HG03045 (cell line): Measurements from ENCODE around the gene RAD51C.
"Not testable (repeated sequence)": the region's sequence is repeated elsewhere in the genome, so short reads cannot be mapped to it uniquely, and the experiment has no call there.

Source experiments
- ATAC-seq: cut with Tn5 transposase; IDR thresholded peaks from one replicate; pipeline ENCODE4 v1.9.1; 2021; ENCODE audit warnings: mild to moderate bottlenecking, moderate library complexity; ENCODE audit not compliant: unreplicated experiment

RAD51C gene

DNA sequence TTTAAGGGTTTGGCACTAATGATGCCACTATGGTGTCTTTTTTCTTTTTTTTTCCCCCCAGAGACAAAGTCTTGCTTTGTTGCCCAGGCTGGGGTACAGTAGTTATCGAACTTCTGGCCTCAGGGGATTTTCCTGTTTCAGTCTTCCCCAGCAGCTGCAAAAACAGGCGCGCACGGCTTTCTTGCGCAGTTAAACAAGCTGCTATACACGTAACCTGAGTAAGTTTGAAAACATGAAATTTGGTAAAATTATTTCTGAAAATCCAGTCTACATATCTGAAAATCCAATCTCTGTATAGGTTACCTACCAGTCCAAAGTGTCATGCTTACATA is 12.4 kb upstream of the RAD51C start:
- ATAC-seq, result no peak

DNA sequence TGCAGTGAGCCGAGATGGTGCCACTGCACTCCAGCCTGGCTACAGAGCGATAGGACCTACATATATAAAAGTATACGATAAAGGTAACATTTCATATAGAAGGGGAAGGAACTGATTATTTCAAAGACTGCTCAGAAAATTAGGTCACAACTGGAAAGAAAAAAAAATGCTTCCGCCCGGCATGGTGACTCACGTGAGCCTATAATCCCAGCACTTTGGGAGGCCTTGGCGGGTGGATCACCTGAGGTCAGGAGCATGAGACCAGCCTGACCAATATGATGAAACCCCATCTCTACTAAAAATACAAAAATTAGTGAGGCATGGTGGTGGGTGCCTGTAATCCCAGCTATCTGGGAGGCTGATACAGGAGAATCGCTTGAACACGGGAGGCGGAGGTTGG is 8.4 kb upstream of the RAD51C start:
- ATAC-seq, result no peak

DNA sequence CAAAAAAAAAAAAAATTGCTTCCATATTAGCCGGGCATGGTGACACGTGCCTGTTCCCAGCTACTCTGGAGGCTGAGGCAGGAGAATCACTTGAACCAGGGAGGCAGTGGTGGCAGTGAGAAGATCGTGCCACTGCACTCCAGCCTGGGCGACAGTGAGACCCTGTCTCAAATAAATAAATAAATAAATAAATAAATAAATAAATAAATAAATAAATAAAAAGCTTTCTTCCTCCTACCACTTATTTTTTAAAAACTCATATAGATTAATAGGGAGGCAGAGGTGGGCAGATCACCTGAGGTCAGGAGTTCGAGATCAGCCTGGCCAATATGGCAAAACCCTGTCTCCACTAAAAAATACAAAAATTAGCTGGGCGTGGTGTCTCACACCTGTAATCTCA is 7.9 kb upstream of the RAD51C start:
- not testable (repeated sequence) for ATAC-seq

DNA sequence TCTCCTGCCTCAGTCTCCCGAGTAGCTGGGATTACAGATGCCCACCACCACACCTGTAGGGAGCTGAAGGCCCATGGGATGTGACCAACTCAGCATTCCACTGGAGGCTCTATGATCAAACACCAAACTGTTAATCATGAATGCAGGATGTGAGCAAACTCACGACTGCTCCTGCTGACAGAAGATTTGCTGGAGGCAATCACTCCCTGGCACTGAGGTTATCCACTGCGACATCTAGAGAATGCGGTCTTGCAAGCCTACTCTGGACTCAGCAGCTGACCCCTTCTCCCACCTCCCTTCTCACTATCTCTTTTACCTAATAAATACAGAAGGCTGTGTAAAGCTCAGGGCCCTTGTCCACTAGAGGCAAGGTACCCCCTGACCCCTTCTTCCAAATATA is 5.4 kb upstream of the RAD51C start:
- no peak for ATAC-seq

DNA sequence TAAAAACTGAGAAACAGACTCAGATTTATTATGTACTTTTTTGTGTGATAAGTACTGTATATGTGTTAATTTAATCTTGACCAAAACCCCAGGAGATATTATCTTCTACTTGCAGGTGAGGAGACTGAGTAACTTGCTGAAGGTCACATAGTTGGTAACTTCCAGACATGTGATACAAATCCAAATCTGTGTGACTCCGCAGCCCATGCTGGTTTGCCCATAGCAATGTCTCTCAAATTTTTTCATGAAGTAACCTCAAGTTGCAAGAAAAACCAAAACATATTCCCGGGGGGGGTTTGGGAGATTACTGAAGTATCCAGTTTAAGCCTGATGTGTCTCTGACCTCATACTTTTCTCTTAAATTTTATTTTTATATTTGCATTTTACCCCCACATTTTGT is 3.9 kb upstream of the RAD51C start:
- ATAC-seq, result no peak

DNA sequence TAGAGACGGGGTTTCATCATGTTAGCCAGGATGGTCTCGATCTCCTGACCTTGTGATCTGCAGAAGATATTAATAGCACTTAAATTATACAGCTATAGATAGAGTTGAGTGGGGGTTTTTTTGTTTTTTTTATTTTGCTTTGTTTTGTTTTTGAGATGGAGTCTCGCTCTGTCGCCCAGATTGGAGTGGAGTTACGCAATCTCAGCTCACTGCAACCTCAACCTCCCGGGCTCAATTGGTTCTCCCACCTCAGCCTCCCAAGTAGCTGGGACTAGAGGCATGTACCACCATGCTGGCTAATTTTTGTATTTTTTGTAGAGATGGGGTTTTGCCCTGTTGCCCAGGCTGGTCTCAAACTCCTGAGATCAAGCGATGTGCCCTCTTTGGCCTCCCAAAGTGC is 2.4 kb upstream of the RAD51C start:
- not testable (repeated sequence) for ATAC-seq

DNA sequence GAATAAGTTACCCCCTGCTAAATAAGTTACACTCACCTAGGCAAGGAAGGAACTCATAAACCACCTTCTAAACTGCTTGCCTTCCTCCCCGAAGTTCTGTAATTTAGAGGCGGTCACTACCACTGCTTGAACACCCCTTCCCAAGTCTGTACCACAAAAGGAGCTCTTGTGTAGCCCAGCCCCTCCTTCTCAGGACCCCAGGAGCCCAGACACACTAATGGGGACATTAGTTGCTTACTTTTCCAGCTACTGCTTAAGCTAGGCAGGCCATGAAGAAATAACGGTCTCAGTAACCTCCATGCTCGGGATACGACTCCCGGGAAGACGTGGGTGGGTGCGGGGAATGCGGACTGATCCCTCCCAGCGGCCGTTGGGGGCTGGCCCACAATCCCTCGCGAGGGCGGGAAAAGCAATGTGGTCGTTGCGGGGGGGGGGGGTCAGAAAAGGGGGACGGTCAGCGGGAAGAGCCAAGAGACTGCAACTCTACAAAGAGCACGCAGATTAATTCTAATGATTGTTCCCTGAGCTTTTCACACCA is 632 bp upstream of the RAD51C start, which contains the start of gene TEX14:
Gene TEX14 (minus strand): TSS at position 345 of the 538 bp plus-strand sequence. CDS start 40,044 bp downstream, outside the sequence.
- no peak for ATAC-seq

DNA sequence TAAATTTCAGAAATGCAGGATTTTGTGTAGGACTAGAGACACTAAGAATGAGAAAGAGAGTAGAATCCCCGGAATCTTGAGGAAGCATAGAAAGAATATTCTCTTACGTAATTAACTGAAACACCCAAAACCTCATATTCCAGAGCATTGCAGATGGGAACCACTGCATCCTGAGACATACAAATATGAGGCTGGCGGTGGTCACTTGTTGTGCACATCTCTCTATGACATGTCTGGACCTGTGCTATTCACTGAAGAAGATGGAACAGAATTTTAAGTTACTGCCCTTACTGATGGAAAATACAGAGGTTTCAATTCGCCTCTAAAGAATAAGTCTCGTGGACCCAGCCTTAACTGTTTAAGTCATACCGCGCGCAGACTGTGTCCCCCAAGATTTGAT is 806 bp downstream of the RAD51C start:
- ATAC-seq, result no peak

DNA sequence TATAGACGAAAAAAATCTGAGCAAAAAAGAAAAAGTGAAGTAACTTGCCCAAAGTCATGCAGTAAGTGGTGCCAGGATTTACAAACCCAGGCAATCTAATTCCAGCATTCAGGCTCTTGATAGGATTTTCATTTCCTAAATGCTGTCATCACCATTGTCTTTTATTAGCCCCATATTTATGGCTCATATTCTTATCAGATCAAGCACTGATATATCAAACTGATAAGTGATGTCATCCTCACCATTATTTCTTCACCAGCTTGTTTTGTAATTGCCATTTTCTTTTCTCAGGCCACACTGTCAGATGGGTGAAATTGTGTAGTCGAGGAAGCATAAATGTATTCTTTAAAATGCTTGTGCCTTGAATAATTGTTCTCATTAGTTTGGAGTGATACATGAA is 1.3 kb downstream of the RAD51C start:
- no peak for ATAC-seq

DNA sequence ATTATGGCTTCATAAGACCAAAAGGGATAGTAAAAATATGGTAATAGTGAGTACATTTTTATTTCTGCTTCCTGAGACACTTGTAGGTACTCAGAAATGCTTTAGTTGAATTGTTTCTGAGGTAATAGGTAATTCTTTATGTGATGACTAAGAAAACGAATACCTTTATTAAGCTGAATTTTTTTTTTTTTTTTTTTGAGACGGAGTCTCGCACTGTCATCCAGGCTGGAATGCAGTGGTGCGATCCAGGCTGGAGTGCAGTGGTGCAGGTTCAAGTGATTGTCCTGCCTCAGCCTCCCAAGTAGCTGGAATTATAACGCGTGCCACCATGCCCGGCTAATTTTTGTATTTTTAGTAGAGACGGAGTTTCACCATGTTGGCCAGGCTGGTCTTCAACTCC is 1.9 kb downstream of the RAD51C start:
- ATAC-seq, result no peak

DNA sequence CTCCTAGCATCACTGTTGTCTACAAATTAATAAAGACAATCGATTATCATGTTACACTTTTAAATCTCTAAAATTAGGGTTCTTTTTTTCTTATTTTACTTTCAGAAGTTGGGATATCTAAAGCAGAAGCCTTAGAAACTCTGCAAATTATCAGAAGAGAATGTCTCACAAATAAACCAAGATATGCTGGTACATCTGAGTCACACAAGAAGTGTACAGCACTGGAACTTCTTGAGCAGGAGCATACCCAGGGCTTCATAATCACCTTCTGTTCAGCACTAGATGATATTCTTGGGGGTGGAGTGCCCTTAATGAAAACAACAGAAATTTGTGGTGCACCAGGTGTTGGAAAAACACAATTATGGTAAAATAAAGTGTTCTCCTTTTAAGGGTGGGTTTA is 2.4 kb downstream of the RAD51C start:
- no peak for ATAC-seq

DNA sequence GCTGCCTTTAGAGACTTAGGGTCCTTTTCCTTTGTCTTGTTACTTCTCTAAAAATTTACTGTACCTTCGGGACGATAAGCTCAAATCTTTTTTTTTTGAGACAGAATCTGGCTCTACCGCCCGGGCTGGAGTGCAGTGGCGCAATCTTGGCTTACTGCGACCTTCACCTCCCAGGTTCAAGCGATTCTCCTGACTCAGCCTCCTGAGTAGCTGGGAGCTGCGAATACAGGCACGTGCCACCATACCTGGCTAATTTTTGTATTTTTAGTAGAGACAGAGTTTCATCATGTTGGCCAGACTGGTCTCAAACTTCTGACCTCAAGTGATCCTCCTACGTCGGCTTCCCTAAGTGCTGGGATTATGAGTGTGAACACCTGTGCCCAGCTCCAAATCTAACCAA is 7.4 kb downstream of the RAD51C start:
- ATAC-seq, result no peak

DNA sequence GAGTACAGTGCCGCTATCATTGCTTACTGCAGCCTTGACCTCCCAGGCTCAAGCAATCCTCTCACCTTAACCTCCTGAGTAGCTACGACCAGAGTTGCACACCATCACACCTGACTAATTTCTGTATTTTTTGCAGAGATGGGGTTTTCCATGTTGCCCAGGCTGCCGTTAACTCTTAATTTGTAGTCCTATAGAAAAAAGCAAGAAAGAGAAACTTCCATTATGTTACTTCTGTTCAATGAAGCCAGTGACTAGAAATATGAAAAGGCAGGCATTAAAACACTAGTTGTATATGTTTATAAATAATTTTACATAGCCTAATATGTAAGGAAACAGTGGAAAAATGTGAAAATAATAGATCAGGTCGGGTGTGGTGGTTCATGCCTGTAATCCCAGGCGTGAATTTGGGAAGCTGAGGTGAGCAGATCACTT is 9.7 kb downstream of the RAD51C start:
- no peak for ATAC-seq

DNA sequence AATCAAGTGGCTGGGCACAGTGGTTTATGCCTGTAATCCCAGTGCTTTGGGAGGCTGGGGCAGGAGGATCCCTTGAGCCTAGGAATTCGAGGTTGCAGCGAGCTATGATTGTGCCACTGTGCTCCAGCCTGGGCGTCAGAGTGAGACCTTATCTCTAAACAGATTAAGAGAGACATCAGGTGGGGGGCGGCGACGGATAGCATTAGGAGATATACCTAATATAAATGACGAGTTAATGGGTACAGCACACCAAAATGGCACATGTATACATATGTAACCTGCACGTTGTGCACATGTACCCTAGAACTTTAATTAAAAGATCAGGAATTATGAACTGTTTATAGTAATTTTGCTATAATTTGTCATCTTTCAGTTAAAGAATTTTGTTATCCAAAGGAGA is 10.3 kb downstream of the RAD51C start:
- no peak for ATAC-seq

DNA sequence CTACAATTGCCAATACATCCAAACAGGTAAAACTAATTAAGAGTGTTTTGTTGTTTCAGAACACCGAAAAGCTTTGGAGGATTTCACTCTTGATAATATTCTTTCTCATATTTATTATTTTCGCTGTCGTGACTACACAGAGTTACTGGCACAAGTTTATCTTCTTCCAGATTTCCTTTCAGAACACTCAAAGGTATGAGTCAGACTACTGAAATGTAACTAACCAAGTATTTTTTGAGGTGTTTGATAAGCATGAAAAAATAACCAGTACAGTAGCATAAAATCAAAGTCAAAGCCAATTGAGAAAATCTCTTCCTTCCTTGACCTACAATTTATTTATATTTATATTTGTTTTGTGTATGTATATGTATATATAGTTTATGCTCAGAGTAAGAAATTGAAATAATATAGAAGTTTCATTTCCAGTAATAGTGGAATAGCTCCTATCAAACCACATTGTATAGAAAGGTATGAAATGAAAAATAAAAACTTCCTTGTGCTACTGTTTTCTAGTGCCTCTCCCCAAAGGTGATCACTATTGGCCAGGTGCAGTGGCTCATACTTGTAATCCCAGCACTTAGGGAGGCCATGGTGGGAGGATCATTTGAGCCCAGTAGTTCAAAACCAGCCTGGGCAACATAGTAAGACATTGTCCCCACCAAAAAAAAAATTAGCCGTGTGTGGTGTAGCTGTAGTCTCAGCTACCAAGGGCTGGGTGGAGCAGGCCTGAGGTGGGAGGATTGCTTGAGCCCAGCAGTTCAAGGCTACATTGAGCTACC is 10.9 kb downstream of the RAD51C start:
- no peak for ATAC-seq

DNA sequence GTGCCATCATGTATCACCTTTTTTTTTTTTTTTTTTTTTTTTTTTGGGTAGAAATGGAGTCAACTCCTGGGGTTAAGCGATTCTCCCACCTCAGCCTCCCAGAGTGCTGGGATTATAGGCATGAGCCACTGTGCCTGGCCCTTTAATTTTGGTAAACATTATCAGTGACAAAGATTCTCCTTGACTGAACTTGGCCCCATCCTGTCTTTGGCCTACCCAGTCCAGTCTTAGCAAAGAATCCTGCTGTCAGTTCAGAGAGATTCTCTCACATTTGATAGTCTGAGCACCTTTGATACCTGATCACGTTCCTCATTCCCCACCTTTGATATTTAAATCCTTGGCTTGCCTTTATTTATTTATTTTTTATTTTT is 11.5 kb downstream of the RAD51C start:
- no peak for ATAC-seq

DNA sequence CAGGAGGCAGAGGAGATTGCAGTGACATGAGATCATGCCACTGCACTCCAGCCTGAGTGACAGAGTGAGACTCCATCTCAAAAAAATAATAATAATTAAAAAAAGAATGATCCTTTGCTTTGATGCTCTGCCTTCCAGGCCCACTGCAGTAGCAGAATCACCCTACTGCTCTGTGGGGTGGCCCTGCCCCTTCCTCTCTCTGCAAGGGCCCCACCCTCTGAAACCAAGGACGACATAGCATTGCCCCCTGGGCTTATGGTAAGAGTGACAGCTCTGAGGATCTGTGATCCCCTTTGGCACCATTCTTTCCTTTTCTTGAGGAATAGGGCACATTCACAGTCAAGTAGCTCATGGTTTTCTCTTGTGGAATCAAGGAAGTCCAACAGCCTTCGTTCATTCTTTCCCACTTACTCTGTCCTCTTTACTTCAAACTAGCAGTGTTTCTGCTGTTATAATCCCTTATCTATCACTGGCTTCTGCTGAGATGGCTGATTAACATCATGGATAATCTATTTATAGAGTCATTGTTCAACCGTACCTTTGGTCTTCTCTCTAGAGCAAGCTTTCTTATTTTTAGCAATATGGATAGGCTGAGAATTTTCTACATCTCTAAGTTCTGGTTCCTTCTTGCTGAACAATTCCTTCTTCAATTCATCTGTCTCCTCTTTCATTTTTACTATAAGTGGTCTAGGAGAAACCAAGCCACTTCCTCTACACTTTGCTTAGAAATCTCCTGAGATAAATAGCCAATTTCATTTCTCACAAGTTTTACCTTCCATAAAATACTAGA is 14.1 kb downstream of the RAD51C start:
- no peak for ATAC-seq

DNA sequence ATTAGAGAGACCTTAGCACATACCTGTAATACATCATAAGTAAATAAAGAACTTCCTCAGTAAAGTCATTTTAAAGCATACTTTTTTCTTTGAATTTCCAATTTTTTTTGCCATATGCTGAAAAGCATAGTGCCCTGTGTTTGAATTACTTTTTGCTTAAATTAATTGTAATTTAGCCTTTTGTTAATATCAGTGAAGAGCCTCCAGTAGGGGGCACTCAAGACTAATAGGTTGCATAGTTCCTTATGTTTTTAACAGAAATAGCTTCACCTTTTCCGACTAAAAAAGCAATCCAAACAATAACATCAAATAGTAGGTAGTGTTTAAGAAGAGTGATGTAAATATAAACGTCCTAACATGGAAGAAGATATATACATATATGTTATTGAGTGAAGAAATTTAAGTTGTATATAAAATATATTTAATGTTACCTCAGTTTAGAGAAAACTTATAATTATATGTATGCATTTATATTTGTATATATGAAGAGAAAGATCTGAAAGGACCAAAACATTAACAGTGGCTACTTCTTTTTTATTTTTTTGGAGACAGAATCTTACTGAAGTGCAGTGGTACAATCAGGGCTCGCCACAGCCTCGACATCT is 18.6 kb downstream of the RAD51C start:
- no peak for ATAC-seq

DNA sequence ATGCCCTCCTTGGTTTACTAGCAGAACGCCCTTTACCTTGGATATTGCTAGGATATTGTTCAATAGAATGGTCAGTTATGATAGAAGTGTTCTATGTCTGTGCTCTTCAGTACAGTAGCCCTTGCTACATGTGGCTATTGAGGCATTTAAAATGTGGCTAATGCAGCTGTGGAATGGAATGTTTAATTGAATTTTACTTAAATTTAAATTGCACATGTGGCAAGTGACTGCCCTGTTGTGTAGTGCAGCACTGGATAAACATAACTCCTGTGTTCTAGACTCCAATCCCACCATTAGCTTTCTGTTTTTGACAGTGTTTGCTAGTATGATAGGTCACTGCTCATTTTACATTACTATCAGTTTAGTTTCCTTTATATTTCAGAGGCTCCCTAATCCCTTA is 29.9 kb downstream of the RAD51C start:
- no peak for ATAC-seq

DNA sequence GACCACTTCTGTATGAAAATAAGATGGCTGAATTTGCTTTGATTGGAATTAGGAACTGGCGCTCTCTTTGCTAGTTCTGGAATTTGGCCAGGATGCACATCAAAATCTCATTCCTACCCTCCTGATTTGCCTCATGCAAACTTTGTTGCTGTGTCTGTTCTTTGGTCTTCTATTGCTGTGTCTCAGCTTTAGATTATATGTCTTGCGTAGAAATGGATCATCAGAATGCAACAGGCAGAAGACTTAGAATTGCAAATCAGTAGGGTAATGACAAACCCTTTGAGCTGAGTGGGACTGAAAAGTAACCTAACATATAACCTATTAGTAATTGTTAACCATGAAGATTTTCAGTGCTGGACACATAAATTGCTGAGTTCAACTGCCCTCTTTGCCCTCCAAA is 30.3 kb downstream of the RAD51C start:
- ATAC-seq, result no peak

DNA sequence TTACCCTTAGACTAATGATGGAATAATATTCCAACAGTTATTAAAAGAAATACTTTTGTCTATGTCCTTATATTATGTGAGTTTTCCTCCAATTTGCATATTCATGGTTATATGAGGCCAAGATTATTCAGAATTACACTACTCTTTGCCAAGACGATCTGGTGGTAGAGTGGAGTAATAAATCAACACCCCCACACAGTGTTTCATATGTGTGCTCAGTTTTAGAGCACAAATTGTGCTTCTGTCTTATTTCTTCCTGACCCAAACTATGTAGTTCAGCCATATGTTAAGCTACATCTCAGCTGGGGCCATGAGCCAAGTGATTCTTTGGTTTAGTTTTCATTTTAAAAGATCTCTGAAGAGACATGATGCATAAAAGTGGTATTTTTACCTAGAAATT is 36.4 kb downstream of the RAD51C start:
- ATAC-seq, result no peak

DNA sequence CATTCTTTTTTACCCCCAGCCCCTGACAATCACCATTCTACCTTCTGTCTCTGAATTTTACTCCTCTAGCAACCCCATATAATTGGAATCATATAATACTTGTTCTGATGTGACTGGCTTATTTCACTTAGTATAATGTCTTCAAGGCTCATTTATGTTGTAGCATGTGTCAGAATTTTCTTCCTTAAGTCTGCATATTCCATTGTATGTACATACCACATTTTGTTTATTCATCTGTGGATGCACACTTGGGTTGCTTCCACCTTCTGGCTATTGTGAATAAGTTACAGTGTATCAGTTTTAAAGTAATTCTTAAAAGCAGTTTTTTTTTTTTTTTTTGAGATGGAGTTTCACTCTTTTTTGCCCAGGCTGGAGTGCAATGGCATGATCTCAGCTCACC is 38.5 kb downstream of the RAD51C start:
- no peak for ATAC-seq
